Neutrophil (primary cell): ENCODE data around the gene ANO8.

Source experiments
- H3K27ac ChIP-seq: fragments of 200-600 bp; sonication (generic); 2 replicates; pipeline ENCODE4 v1.5.1; 2016; ENCODE audit warnings: mild to moderate bottlenecking, moderate library complexity
- H3K27me3 ChIP-seq: fragments of 200-600 bp; sonication (generic); 2 replicates; pipeline ENCODE4 v1.6.0; 2016; ENCODE audit warnings: mild to moderate bottlenecking
- H3K36me3 ChIP-seq: fragments of 200-600 bp; sonication (generic); 2 replicates; pipeline ENCODE4 v1.5.1; 2017
- H3K4me1 ChIP-seq, 2 experiments: fragments of 200-600 bp in 1 of 2; sonication (generic) in 1 of 2; 1 replicate in 1 of 2; 2 replicates in 1 of 2; pipeline versions ENCODE4 v1.5.1 to v1.6.1; 2013 to 2016; ENCODE audit warnings: low read depth in 1 of 2, low read length in 1 of 2, mild to moderate bottlenecking in 1 of 2, moderate library complexity in 1 of 2; ENCODE audit not compliant: control insufficient read depth in 1 of 2, insufficient read depth in 1 of 2
- H3K4me3 ChIP-seq, 2 experiments: fragments of 200-600 bp in 1 of 2; sonication (generic) in 1 of 2; 1 replicate in 1 of 2; 2 replicates in 1 of 2; pipeline ENCODE4 v1.5.1; 2013 to 2016; ENCODE audit warnings: low read depth in 1 of 2, low read length in 1 of 2, mild to moderate bottlenecking in 1 of 2, moderate library complexity in 1 of 2
- H3K9me3 ChIP-seq: fragments of 200-600 bp; sonication (generic); 2 replicates; pipeline ENCODE4 v1.5.1; 2016
- TF ChIP-seq, protein P1 (sequence below): fragments of 200-600 bp; sonication (generic); IDR thresholded peaks from 2 replicates; pipeline ENCODE4 v1.5.1; 2016; ENCODE audit warnings: antibody characterized with exemption

ANO8 gene

GRCh38 chr19:17286263-17286662 is 48.4 kb downstream of the ANO8 start:
- Histone ChIP-seq H3K27ac (no peak overlapping the region), H3K4me3 (no peak overlapping the region), H3K4me1 (peaks cover 24 to 28% of the 10 kb centered on the region in 2 experiments), H3K27me3 (no peaks in the 10 kb centered on the region), H3K9me3 (no peaks in the 10 kb centered on the region), H3K36me3 (no peaks in the 10 kb centered on the region)
- TF ChIP-seq, protein P1, sequence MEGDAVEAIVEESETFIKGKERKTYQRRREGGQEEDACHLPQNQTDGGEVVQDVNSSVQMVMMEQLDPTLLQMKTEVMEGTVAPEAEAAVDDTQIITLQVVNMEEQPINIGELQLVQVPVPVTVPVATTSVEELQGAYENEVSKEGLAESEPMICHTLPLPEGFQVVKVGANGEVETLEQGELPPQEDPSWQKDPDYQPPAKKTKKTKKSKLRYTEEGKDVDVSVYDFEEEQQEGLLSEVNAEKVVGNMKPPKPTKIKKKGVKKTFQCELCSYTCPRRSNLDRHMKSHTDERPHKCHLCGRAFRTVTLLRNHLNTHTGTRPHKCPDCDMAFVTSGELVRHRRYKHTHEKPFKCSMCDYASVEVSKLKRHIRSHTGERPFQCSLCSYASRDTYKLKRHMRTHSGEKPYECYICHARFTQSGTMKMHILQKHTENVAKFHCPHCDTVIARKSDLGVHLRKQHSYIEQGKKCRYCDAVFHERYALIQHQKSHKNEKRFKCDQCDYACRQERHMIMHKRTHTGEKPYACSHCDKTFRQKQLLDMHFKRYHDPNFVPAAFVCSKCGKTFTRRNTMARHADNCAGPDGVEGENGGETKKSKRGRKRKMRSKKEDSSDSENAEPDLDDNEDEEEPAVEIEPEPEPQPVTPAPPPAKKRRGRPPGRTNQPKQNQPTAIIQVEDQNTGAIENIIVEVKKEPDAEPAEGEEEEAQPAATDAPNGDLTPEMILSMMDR, result no peak

- TF ChIP-seq, protein P1, result no peak
- H3K9me3 ChIP-seq, result no peaks in the 10 kb centered on the region
- no peaks in the 10 kb centered on the region for H3K36me3 ChIP-seq
- peaks cover 28 to 32% of the 10 kb centered on the region in 2 experiments for H3K4me1 ChIP-seq
- H3K4me3 ChIP-seq, result no peak overlapping the region
- no peaks in the 10 kb centered on the region for H3K27me3 ChIP-seq
- H3K27ac ChIP-seq, result no peak overlapping the region
Observed at GRCh38 chr19:17285415-17286135, 49.1 kb downstream of the ANO8 start.

DNA sequence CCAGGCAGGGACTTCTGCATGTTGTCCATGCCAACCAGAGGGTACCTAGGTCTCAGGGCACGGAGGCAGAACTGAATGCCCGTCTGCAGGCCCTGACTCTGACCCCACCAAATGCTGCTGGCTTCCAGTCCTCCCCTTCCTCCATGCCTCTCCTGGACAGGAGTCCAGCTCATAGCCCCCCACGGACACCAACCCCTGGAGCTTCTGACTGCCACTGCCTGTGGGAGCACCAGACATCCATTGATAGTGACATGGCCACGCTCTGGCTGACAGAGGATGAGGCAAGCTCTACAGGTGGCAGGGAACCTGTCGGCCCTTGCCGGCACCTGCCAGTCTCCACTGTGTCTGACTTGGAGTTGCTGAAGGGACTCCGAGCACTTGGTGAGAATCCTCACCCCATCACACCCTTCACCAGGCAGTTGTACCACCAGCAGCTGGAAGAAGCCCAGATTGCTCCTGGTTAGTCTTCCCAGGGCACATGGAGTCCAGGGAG is 51.1 kb downstream of the ANO8 start:
- Histone ChIP-seq H3K27ac (no peak overlapping the region), H3K4me1 (peaks cover 20 to 22% of the 10 kb centered on the region in 2 experiments), H3K27me3 (no peaks in the 10 kb centered on the region), H3K4me3 (no peak overlapping the region), H3K36me3 (peaks cover 6% of the 10 kb centered on the region), H3K9me3 (no peaks in the 10 kb centered on the region)
- TF ChIP-seq, protein P1, result no peak

DNA sequence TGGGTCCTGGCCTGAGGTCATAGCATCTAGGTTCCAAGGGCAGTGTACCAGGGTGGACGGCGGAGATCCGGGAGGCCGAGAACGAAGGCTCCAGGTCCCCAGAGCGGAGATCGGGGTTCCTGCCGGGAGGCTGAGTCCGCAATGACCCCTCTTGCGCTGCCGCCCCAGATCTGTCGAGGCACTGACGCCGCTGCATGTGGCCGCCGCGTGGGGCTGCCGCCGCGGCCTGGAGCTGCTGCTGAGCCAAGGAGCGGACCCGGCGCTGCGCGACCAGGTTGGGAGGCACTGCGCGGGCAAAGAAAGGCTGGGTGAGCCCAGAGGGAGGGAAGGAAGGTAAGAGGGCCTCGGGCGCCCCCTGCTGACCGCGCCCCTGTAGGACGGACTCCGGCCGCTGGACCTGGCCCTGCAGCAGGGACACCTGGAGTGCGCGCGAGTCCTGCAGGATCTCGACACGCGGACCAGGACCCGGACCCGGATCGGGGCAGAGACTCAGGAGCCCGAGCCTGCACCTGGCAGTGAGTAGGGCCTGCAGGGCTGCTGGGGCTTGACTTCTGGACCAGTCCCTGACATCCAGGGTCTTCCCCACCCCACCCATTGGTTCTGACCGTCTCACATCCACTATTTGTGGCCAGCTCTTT is 52.0 kb downstream of the ANO8 start:
- Histone ChIP-seq H3K27ac (peak overlapping the region; percentile 18), H3K27me3 (no peaks in the 10 kb centered on the region), H3K4me3 (peak overlapping the region; percentile 64 to 72), H3K36me3 (peaks cover 10% of the 10 kb centered on the region), H3K9me3 (no peaks in the 10 kb centered on the region), H3K4me1 (peaks cover 20 to 23% of the 10 kb centered on the region in 2 experiments)
- TF ChIP-seq, protein P1, result peak; percentile 92

DNA sequence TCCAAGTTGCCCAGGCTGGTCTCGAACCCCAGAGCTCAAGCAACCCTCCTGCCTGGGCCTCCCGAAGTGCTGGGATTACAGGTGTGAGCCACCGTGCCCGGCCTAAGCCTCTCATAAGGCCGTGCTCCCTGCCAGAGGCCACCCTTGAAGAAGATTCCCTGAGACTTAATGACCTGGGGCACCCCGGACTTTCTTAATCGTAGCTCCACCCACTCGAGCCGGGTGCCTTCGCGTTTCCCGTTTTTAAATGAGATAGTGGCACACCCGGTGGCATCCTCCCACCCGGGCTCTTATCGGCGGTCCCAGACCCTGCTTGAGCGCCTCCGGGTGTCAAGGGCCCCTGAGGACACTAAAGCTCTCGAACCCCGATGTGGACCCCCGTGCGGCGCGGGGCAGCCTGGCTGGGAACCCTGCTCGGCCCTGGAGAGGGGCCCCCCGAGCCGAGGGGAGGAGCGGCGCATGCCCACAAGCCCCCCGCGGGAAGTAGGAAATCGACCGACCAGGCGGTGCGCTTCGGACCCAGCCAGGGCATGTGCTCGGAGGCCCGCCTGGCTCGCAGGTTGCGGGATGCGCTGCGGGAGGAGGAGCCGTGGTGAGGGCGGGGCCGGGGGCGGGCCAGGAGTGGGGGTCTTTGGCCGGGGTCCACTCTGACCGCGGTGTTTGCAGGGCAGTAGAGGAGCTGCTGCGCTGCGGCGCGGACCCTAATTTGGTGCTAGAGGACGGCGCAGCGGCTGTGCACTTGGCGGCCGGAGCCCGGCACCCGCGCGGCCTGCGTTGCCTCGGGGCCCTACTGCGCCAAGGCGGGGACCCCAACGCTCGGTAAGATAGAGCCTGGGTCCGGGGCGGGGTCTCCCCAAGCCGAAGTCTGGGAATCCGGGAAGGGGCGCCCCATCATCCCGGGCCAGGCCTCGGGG is 53.0 kb downstream of the ANO8 start, which contains the start of gene ANKLE1:
Gene ANKLE1, plus strand, starts transcription at position 511 of the 914 bp plus-strand sequence. Its CDS starts 20 bp downstream, at position 531.
- peaks cover 20 to 23% of the 10 kb centered on the region in 2 experiments for H3K4me1 ChIP-seq
- H3K9me3 ChIP-seq, result no peaks in the 10 kb centered on the region
- no peaks in the 10 kb centered on the region for H3K27me3 ChIP-seq
- H3K27ac ChIP-seq, result peak within 1 kb of the TSS; percentile 41
- TF ChIP-seq, protein P1, result no peak
- H3K36me3 ChIP-seq, result peaks cover 19% of the 10 kb centered on the region
- peak within 1 kb of the TSS; percentile 64 to 72 for H3K4me3 ChIP-seq
